CD14-positive monocyte (primary cell): ENCODE measurements around the gene PLEKHD1. TPM values are rescaled to one million over a fixed set of nuclear protein-coding genes. Genes with fewer than 3 reads are reported as not detected.

Source experiments
- DNase-seq, 3 donors: peaks; one replicate each; pipeline ENCODE4 v3.0.0-alpha.2; 2011 to 2022
- H2AFZ ChIP-seq: 2 replicates; pipeline ENCODE4 v1.6.0; 2012; ENCODE audit warnings: mild to moderate bottlenecking, low read depth, low read length, inconsistent platforms; ENCODE audit not compliant: insufficient read depth, poor library complexity, severe bottlenecking
- H3K27ac ChIP-seq, 2 donors: 1 replicate in 1 of 2; 2 replicates in 1 of 2; pipeline ENCODE4 v1.5.1; 2012 to 2013; ENCODE audit warnings: low read length in 2 of 2, control low read depth in 1 of 2, inconsistent platforms in 1 of 2, low read depth in 1 of 2, mild to moderate bottlenecking in 1 of 2
- H3K27me3 ChIP-seq, 2 donors: one replicate each; pipeline versions ENCODE4 v1.6.0 to v1.6.1; 2011 to 2013; ENCODE audit warnings: low read length in 2 of 2; ENCODE audit not compliant: control insufficient read depth in 2 of 2, insufficient read depth in 2 of 2
- H3K36me3 ChIP-seq, 2 donors: replicated peaks in 1 of 2; 1 replicate in 1 of 2; 2 replicates in 1 of 2; pipeline versions ENCODE4 v1.5.1 to v1.6.1; 2012 to 2013; ENCODE audit warnings: low read length in 2 of 2, control low read depth in 1 of 2, inconsistent platforms in 1 of 2, mild to moderate bottlenecking in 1 of 2; ENCODE audit not compliant: insufficient read depth in 2 of 2, control insufficient read depth in 1 of 2
- H3K4me1 ChIP-seq, 2 donors: 1 replicate in 1 of 2; 2 replicates in 1 of 2; pipeline versions ENCODE4 v1.5.1 to v1.6.1; 2012 to 2013; ENCODE audit warnings: low read length in 2 of 2, control low read depth in 1 of 2, inconsistent platforms in 1 of 2, mild to moderate bottlenecking in 1 of 2, moderate library complexity in 1 of 2; ENCODE audit not compliant: insufficient read depth in 2 of 2, control insufficient read depth in 1 of 2
- H3K4me2 ChIP-seq: replicated peaks from 2 replicates; pipeline ENCODE3; 2012; ENCODE audit warnings: low read length, moderate library complexity, mild to moderate bottlenecking; ENCODE audit not compliant: poor library complexity, severe bottlenecking; ENCODE audit errors: extremely low read depth
- H3K4me3 ChIP-seq, 3 experiments: fragments of 200-600 bp in 1 of 3; sonication (generic) in 1 of 3; replicated peaks in 1 of 3; 1 replicate in 2 of 3; 2 replicates in 1 of 3; pipeline ENCODE4 v1.5.1; 2011 to 2013; ENCODE audit warnings: low read length in 3 of 3, mild to moderate bottlenecking in 3 of 3, control low read depth in 2 of 3, low read depth in 2 of 3, inconsistent platforms in 1 of 3, moderate library complexity in 1 of 3
- H3K79me2 ChIP-seq: 2 replicates; pipeline ENCODE4 v1.6.0; 2012; ENCODE audit warnings: mild to moderate bottlenecking, control low read depth, inconsistent platforms, low read length, moderate library complexity; ENCODE audit not compliant: insufficient read depth
- H3K9ac ChIP-seq: 2 replicates; pipeline ENCODE4 v1.6.0; 2017; ENCODE audit warnings: low read length, mild to moderate bottlenecking; ENCODE audit not compliant: insufficient read depth, poor library complexity, severe bottlenecking
- H3K9me3 ChIP-seq, 2 donors: replicated peaks in 1 of 2; 1 replicate in 1 of 2; 2 replicates in 1 of 2; pipeline versions ENCODE4 v1.5.1 to v1.6.1; 2012 to 2013; ENCODE audit warnings: low read length in 2 of 2, control low read depth in 1 of 2; ENCODE audit not compliant: control insufficient read depth in 1 of 2, insufficient read depth in 1 of 2
- H4K20me1 ChIP-seq: 2 replicates; pipeline ENCODE4 v1.6.0; 2012; ENCODE audit warnings: mild to moderate bottlenecking, low read length, control low read depth, moderate library complexity; ENCODE audit not compliant: insufficient read depth
- H3K27ac Mint-ChIP-seq, 7 donors: one replicate each; pipeline ENCODE4 v1.8.0; 2020; ENCODE audit warnings: mild to moderate bottlenecking in 7 of 7, mixed read lengths in 7 of 7, moderate library complexity in 6 of 7, inconsistent platforms in 2 of 7
- H3K27me3 Mint-ChIP-seq, 3 donors: one replicate each; pipeline ENCODE4 v1.8.0; 2021 to 2022; ENCODE audit warnings: low read depth in 3 of 3, mild to moderate bottlenecking in 3 of 3, mixed read lengths in 3 of 3, moderate library complexity in 3 of 3, inconsistent platforms in 1 of 3
- H3K36me3 Mint-ChIP-seq, 2 donors: one replicate each; pipeline ENCODE4 v1.8.0; 2020; ENCODE audit warnings: mixed read lengths in 2 of 2, inconsistent platforms in 1 of 2, mild to moderate bottlenecking in 1 of 2
- H3K4me1 Mint-ChIP-seq: one replicate; pipeline ENCODE4 v1.8.0; 2020; ENCODE audit warnings: mild to moderate bottlenecking, mixed read lengths
- H3K4me3 Mint-ChIP-seq, 2 donors: one replicate each; pipeline ENCODE4 v1.8.0; 2020; ENCODE audit warnings: mild to moderate bottlenecking in 2 of 2, mixed read lengths in 2 of 2, moderate library complexity in 1 of 2
- H3K9me3 Mint-ChIP-seq, 7 donors: one replicate each; pipeline ENCODE4 v1.8.0; 2020 to 2022; ENCODE audit warnings: mixed read lengths in 7 of 7, mild to moderate bottlenecking in 6 of 7, moderate library complexity in 6 of 7, inconsistent platforms in 2 of 7
- WGBS: methylation state at CpG from one replicate; pipeline ENCODE4 v1.1.5; 2013; ENCODE audit warnings: missing lambda C conversion rate; ENCODE audit not compliant: insufficient coverage; 5-methylcytosine and 5-hydroxymethylcytosine counted together
- intact Hi-C, 2 donors: fragments of 100-400 bp; cut with micrococcal nuclease; formaldehyde crosslinking; loops; one replicate each; pipeline versions ENCODE4 v1.15.0 to v1.15.1; 2023
- polyA plus RNA-seq, 3 donors: library from polyadenylated mRNA; depleted of rRNA in 1 of 3; unstranded in 2 of 3; stranded (reverse) in 1 of 3; fragments of 300-500 nt in 2 of 3; fragments of >200 nt in 1 of 3; fragmentation: Illumina TruSeq in 2 of 3; gene quantifications; 1 replicate in 2 of 3; 2 replicates in 1 of 3; pipeline ENCODE4 v1.2.3, GENCODE V29; 2012 to 2021
- TF ChIP-seq, protein P1 (sequence below): fragments of 200-600 bp; IDR thresholded peaks from one replicate; pipeline ENCODE4 v1.8.0; 2022; ENCODE audit warnings: antibody characterized with exemption, mild to moderate bottlenecking

PLEKHD1 gene
- polyA plus RNA-seq, 3 donors: 0.09 TPM; not detected in 2

DNA sequence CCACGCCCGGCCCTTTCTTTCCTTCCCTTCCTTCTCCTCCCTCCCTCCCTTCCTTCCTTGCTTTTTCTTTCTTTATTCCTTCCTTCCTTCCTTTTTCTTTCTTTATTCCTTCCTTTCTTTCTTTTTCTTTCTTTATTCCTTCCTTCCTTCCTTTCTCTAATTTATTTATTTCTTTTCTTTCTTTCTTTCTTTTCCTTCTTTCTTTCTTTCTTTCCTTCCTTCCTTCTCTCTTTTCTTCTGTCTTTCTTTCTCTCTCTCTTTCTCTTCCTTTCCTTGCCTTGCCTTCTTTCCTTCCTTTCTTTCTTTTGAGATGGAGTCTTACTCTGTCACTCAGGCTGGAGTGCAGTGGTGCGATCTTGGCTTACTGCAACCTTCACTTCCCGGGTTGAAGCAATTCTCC is 74.2 kb downstream of the PLEKHD1 start:
- Histone ChIP-seq H4K20me1 (no peaks in the 10 kb centered on the region), H2AFZ (no peak overlapping the region), H3K36me3 (no peaks in the 10 kb centered on the region), H3K4me2 (no peak overlapping the region), H3K4me1 (no peaks in the 10 kb centered on the region), H3K27ac (no peak overlapping the region), H3K9ac (no peak overlapping the region), H3K27me3 (peaks cover 11 to 32% of the 10 kb centered on the region in 2 donors), H3K9me3 (no peaks in the 10 kb centered on the region), H3K79me2 (no peaks in the 10 kb centered on the region), H3K4me3 (no peak overlapping the region)
- peaks cover 19 to 46% (median 39%) of the 10 kb centered on the region in 3 donors for H3K27me3 Mint-ChIP-seq
- TF ChIP-seq, protein P1, sequence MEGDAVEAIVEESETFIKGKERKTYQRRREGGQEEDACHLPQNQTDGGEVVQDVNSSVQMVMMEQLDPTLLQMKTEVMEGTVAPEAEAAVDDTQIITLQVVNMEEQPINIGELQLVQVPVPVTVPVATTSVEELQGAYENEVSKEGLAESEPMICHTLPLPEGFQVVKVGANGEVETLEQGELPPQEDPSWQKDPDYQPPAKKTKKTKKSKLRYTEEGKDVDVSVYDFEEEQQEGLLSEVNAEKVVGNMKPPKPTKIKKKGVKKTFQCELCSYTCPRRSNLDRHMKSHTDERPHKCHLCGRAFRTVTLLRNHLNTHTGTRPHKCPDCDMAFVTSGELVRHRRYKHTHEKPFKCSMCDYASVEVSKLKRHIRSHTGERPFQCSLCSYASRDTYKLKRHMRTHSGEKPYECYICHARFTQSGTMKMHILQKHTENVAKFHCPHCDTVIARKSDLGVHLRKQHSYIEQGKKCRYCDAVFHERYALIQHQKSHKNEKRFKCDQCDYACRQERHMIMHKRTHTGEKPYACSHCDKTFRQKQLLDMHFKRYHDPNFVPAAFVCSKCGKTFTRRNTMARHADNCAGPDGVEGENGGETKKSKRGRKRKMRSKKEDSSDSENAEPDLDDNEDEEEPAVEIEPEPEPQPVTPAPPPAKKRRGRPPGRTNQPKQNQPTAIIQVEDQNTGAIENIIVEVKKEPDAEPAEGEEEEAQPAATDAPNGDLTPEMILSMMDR: no peak
- H3K27ac Mint-ChIP-seq: no peak overlapping the region
- intact Hi-C loops: no loop called here
- no peaks in the 10 kb centered on the region for H3K4me1 Mint-ChIP-seq
- 87% methylated on average over 2 of the region's 4 CpGs for WGBS
- no peaks in the 10 kb centered on the region for H3K36me3 Mint-ChIP-seq
- DNase-seq: no peak
- H3K9me3 Mint-ChIP-seq: no peaks in the 10 kb centered on the region
- H3K4me3 Mint-ChIP-seq: peak overlapping the region in 1 of 2 donors; percentile 59

DNA sequence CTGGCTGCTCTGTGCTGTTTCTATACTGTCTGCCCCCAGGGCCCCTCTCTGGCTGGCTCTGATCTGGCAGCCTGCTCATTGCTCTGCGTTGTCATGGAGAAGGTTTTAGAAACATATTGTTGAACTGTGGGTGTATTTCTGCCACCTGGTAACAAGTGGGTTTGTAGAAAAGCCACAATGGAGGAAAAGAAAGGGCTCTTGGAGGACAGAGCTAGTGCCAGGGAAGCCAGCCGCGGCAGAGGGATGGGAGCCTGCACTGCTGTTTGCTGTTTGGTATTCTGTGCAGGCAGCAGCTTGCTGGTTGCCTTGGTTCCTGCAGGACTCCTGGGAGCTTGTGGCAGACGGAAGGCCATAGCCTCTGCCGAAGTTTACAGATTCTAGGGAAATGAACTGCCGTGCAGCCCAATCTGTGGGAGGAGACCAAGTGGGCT is 75.1 kb downstream of the PLEKHD1 start:
- TF ChIP-seq, protein P1: no peak
- Histone ChIP-seq H3K79me2 (no peaks in the 10 kb centered on the region), H3K9ac (no peak overlapping the region), H3K27me3 (peaks cover 20 to 39% of the 10 kb centered on the region in 2 donors), H3K4me1 (no peaks in the 10 kb centered on the region), H2AFZ (no peak overlapping the region), H4K20me1 (no peaks in the 10 kb centered on the region), H3K9me3 (no peaks in the 10 kb centered on the region), H3K27ac (no peak overlapping the region), H3K4me3 (no peak overlapping the region), H3K36me3 (no peaks in the 10 kb centered on the region), H3K4me2 (no peak overlapping the region)
- Mint-ChIP-seq H3K36me3 (no peaks in the 10 kb centered on the region), H3K27me3 (peaks cover 20 to 42% (median 39%) of the 10 kb centered on the region in 3 donors), H3K27ac (no peak overlapping the region), H3K4me3 (no peak overlapping the region), H3K4me1 (no peaks in the 10 kb centered on the region), H3K9me3 (no peaks in the 10 kb centered on the region)
- no peak for DNase-seq
- WGBS: 62% methylated on average over 6 of the region's 6 CpGs
- intact Hi-C loops: no loop called here
